ENCODE data around the gene ST7. TPM values are rescaled to one million over a fixed set of nuclear protein-coding genes. Genes with fewer than 3 reads are reported as not detected.

ST7 gene
- total and polyA plus RNA-seq, 2 of the 8 experiments (the other 6 are each of a cell fraction or from before 2014, with no cell fraction given), result 16.3 to 18.0 TPM

DNA sequence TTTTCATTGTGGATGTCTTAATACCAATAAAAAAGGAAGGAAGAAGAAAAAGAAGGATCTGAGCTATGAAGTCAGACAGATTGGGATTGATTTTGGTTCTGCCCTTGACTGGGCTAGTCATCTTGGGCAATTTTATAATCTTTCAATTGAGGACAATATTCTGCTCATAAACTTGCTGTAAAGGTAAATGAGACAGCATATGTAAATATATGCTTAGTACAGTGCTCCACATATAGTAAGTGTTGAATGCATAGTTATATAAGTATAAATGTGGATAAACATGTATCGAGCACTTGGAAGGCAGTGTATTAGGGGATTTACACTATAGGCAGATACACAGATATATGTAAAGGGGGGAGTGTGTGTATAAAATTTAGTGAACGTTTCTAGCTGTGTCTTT is 85.1 kb downstream of the ST7 start (continued):
- TF ChIP-seq CHD7 (IDR thresholded peaks at IDR 0.05; ENCODE audit: insufficient replicate concordance, low read length) (no peak), RBBP5 (IDR thresholded peaks at IDR 0.05; ENCODE audit: borderline replicate concordance, low read depth, low read length) (no peak), SIN3A (conservative IDR thresholded peaks at IDR 0.05 in 1 of 2, IDR thresholded peaks at IDR 0.05 in 1 of 2; ENCODE audit: low read depth in 1 of 2, low read length in 2 of 2) (no peak)

All from H1 (cell line).